Right kidney (tissue), 9 donors: ENCODE measurements around the gene ERVH48-1.
"Not testable (repeated sequence)": the region's sequence is repeated elsewhere in the genome, so short reads cannot be mapped to it uniquely, and the experiment has no call there.

Experiments used
- DNase-seq: peaks from one replicate; pipeline ENCODE4 v3.0.0-alpha.2; 2016
- long read RNA-seq, 8 donors: transcript quantifications; one replicate each; lab custom pipeline, GENCODE V29; 2026

Gene ERVH48-1
- long read RNA-seq, donor 1, result 0 reads
- long read RNA-seq, donor 2, result 0 reads
- long read RNA-seq, donor 3, result 0 reads
- long read RNA-seq, donor 4, partial matches to known transcripts, result 0 of 2 reads
- long read RNA-seq, donor 4, other reads (novel, unspliced or antisense), result 0 of 2 reads
- long read RNA-seq, donor 5, result 0 reads
- long read RNA-seq, donor 6, result 0 reads
- long read RNA-seq, donor 7, result 0 reads
- long read RNA-seq, donor 8, result 0 reads

- no peak for DNase-seq
These were observed at the start of gene ERVH48-1 for GRCh38 chr21:42925114-42925926. ERVH48-1 (minus strand) TSS chr21:42925630; CDS start chr21:42919006, 6,624 bp downstream.

DNA sequence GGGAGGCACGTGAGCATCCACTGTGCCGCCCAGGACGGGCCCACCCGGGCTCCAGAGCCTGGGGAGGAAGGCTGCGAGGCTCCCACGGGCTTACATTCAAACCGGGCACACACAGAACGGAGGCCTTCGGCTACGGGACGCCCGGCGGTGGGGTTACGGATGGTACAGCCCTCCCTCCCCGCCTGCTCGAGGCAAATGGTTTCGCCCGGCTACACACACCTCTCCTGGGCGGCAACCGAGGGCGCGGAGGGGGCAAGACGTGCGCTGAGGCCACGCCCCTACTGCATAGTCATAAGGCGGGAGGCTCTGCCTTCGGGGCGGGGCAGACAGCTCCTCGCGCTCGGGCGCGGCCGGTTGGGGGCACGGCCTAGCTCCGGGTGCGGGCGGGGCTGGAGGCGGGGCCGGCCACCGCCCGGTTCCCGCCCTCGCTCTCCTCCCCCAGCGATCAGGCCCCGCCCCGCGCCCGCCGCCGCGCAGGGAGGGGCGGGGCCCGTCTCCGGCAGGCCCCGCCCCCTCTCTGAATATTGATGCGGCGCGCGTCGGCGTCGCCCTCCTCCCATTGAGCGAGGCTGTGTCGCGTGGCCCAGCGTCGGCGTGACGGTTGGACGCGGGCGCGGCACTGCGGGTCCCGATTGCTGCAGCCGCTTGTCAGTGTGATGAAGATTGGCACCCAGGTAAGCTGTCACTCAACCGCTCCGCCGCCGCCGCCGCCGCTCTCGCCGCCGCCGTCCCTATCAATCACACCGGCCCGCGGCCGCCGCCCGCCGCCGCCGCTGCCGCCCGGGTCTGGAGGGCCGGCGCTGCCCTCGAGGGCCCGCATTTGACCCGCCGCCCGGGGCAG is 48.8 kb upstream of the ERVH48-1 start, which contains the start of gene PKNOX1:
TSS of gene PKNOX1 (plus strand) at position 572 of the 841 bp plus-strand sequence. CDS start 29,820 bp downstream, outside the sequence.
- DNase-seq, result peak; percentile 96

- DNase-seq, result no peak
These were observed 48.0 kb upstream of the ERVH48-1 start for GRCh38 chr21:42973309-42973990.

GRCh38 chr21:42971897-42972275 is 46.5 kb upstream of the ERVH48-1 start:
- DNase-seq, result no peak

DNA sequence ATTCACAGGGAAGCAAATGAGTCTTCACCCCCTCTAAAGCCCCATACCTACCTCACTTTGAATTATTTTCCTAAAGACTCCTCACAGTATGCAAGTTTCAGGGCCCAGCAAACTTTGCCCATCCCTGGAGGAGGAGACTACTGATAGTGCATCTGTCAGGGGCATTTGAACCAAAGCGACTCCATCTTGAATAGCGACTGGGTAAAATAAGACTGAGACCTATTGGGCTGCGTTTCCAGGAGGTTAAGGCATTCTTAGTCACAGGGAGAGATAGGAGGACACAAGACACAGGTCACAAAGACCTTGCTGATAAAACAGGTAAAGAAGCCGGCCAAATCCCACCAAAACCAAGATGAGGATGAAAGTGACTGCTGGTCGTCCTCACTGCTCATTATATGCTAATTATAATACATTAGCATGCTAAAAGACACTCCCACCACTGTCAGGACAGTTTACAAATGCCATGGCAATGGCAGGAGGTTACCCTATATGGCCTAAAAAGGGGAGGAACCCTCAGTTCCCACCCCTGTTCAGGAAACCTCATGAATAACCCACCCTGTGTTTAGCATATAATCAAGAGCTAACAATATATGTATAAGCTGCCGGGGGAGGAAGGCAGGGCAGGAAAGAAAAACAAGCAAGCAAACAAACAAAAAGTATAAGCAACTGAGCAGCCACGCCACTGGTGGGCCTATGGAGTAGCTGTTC is 45.7 kb upstream of the ERVH48-1 start:
- DNase-seq, result no peak

GRCh38 chr21:42969193-42969600 is 43.8 kb upstream of the ERVH48-1 start:
- no peak for DNase-seq

GRCh38 chr21:42967616-42968015 is 42.2 kb upstream of the ERVH48-1 start:
- not testable (repeated sequence) for DNase-seq

- no peak for DNase-seq
These were observed 39.8 kb upstream of the ERVH48-1 start for GRCh38 chr21:42965211-42965560.

- no peak for DNase-seq
These were observed 39.2 kb upstream of the ERVH48-1 start for GRCh38 chr21:42964546-42965210.

DNA sequence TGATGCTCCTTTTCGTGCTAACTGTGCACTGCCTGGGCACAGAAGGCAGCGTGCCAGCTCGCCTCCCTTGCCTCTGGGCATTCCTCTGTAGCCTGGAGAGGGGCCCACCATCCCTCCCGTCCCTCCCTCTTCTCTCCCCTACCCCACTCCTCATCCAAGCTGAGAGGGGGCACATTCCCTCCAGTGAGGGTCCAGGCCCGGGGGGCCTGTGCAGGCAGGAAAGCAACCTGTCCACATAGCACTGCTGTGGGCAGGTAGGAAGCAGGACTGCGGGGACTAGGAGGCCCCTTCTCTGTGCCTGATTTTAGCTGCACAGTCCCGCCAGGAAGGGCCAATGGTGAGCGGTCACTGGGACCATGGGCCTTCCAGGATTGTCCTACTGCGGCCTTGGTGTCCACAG is 38.7 kb upstream of the ERVH48-1 start:
- no peak for DNase-seq

- DNase-seq, result no peak
These were observed 37.1 kb upstream of the ERVH48-1 start for GRCh38 chr21:42962380-42963007.

GRCh38 chr21:42959728-42960127 is 34.3 kb upstream of the ERVH48-1 start:
- DNase-seq, result no peak

DNA sequence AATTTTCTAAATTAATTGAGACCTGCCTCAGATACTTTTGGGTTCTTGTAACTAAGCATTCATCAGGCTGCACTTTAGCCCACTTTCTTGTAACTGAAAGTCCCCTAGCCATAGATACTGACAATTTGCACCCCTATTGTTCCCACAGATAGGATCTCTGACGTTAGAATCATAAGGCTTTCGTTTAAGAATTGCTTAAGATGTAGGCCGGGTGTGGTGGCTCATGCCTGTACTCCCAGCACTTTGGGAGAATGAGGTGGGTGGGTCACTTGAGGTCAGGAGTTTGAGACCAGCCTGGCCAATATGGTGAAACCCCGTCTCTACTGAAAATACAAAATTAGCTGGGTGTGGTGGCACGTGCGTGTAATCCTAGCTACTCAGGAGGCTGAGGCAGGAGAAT is 32.7 kb upstream of the ERVH48-1 start:
- DNase-seq, result not testable (repeated sequence)

- no peak for DNase-seq
These were observed 31.6 kb upstream of the ERVH48-1 start for GRCh38 chr21:42956824-42957630.

- not testable (repeated sequence) for DNase-seq
These were observed 25.8 kb upstream of the ERVH48-1 start for GRCh38 chr21:42951193-42951592.

DNA sequence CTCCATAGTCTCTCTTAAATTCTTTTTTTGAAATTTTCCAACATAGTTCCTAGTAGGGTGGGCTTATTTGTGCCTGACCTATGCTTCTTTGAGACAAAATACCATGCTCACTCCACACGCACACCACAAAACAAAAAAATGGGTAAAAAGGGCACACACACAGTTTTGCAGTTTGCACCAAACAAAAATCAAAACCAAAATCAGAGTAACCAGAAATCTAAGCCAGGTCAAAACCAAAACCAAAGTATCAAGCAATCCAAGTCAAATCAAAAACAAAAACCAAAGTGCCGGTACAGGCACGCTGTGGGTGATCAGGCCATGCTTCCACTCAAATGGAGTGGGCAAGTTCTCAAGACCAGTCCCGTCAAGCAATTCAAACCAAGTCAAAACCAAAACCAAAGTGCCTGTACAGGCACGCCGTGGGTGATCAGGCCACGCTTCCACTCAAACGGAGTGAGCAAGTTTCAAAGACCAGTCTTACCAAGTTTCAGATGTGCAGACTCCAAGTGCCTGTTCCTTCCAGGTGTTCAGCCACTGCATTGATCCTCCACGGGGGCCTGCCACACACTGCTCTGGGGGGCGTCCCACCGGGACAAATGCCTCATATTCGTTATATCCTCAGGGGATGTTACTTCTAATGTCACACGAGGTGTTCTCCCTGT is 23.8 kb upstream of the ERVH48-1 start:
- not testable (repeated sequence) for DNase-seq

DNA sequence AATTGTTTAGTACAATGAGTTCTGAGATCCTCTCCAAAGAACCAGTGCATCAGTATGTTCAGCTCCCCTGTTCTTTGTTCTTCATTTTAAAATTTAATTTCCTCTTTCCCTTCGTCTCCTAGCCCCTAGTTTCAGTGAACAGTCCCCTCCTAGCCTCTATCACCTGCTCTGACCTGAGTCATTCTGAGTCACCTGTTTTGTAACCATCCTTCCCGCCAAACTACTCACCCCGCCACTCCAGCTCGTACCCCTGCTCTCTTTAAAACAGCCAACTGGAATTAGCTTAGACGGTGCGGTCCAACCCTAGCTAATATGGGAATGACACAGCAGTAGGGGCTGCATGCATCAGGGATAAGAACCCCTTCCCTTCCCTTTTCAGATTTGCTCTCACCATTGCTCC is 16.8 kb upstream of the ERVH48-1 start:
- DNase-seq, result no peak

GRCh38 chr21:42941696-42942085 is 16.3 kb upstream of the ERVH48-1 start:
- no peak for DNase-seq
